Naive B cell (primary cell): Measurements from ENCODE around the gene TTLL11. TPM values are rescaled to one million over a fixed set of nuclear protein-coding genes. Genes with fewer than 3 reads are reported as not detected.

Source experiments
- ATAC-seq, 2 donors: fragments of 150-1000 bp; cut with Tn5 transposase; 2 replicates each; pipeline ENCODE4 v1.10.0; 2021; ENCODE audit warnings: low read depth in 2 of 2, mild to moderate bottlenecking in 2 of 2, moderate library complexity in 2 of 2
- DNase-seq: peaks from one replicate; pipeline ENCODE4 v3.0.0; 2022
- H3K27ac Mint-ChIP-seq, 6 donors: one replicate each; pipeline ENCODE4 v1.8.0; 2020 to 2022; ENCODE audit warnings: mild to moderate bottlenecking in 6 of 6, mixed read lengths in 6 of 6, moderate library complexity in 5 of 6, inconsistent platforms in 2 of 6
- H3K27me3 Mint-ChIP-seq, 3 donors: one replicate each; pipeline ENCODE4 v1.8.0; 2021 to 2022; ENCODE audit warnings: mixed read lengths in 3 of 3, mild to moderate bottlenecking in 1 of 3
- H3K36me3 Mint-ChIP-seq, 2 donors: one replicate each; pipeline ENCODE4 v1.8.0; 2020 to 2022; ENCODE audit warnings: mixed read lengths in 2 of 2, inconsistent platforms in 1 of 2, mild to moderate bottlenecking in 1 of 2
- H3K4me1 Mint-ChIP-seq, 3 donors: one replicate each; pipeline ENCODE4 v1.8.0; 2020 to 2022; ENCODE audit warnings: mixed read lengths in 3 of 3, inconsistent platforms in 1 of 3, mild to moderate bottlenecking in 1 of 3, moderate library complexity in 1 of 3
- H3K4me3 Mint-ChIP-seq, 8 donors: one replicate each; pipeline ENCODE4 v1.8.0; 2020 to 2022; ENCODE audit warnings: mild to moderate bottlenecking in 8 of 8, mixed read lengths in 8 of 8, moderate library complexity in 8 of 8, inconsistent platforms in 2 of 8
- H3K9me3 Mint-ChIP-seq, 7 donors: one replicate each; pipeline ENCODE4 v1.8.0; 2020 to 2022; ENCODE audit warnings: mixed read lengths in 7 of 7, mild to moderate bottlenecking in 5 of 7, inconsistent platforms in 2 of 7, moderate library complexity in 1 of 7
- polyA plus RNA-seq, 6 donors: library from polyadenylated mRNA; unstranded; fragments of 300-500 nt; fragmentation: Illumina TruSeq; gene quantifications; one replicate each; pipeline ENCODE4 v1.2.3, GENCODE V29; 2021; ENCODE audit warnings: low read depth in 6 of 6

The TTLL11 gene
- polyA plus RNA-seq, 6 donors from 2014 or later = 3.3 to 10.9 (median 5.1) TPM

- no peak overlapping the region for H3K4me3 Mint-ChIP-seq
- H3K36me3 Mint-ChIP-seq = no peaks in the 10 kb centered on the region
- peak overlapping the region in 1 of 6 donors; percentile 76 for H3K27ac Mint-ChIP-seq
- no peak for ATAC-seq
- H3K4me1 Mint-ChIP-seq = no peaks in the 10 kb centered on the region
- H3K27me3 Mint-ChIP-seq = peaks cover 0 to 36% (median 23%) of the 10 kb centered on the region in 3 donors
- H3K9me3 Mint-ChIP-seq = no peaks in the 10 kb centered on the region
- no peak for DNase-seq
Observed at GRCh38 chr9:121786998-121787422, 306.1 kb downstream of the TTLL11 start.

- Mint-ChIP-seq H3K27ac (no peak overlapping the region), H3K36me3 (no peaks in the 10 kb centered on the region), H3K27me3 (peaks cover 0 to 36% (median 20%) of the 10 kb centered on the region in 3 donors), H3K4me3 (no peak overlapping the region), H3K9me3 (no peaks in the 10 kb centered on the region), H3K4me1 (no peaks in the 10 kb centered on the region)
- DNase-seq (no peak), ATAC-seq (no peak)
Observed at GRCh38 chr9:121786543-121786948, 306.6 kb downstream of the TTLL11 start.

GRCh38 chr9:121785673-121786542, 307.2 kb downstream of the TTLL11 start:
- Mint-ChIP-seq H3K27me3 (peaks cover 0 to 36% (median 14%) of the 10 kb centered on the region in 3 donors), H3K9me3 (no peaks in the 10 kb centered on the region), H3K36me3 (no peaks in the 10 kb centered on the region), H3K4me1 (no peaks in the 10 kb centered on the region), H3K4me3 (no peak overlapping the region), H3K27ac (no peak overlapping the region)
- ATAC-seq = no peak
- DNase-seq = no peak

- H3K4me1 Mint-ChIP-seq = no peaks in the 10 kb centered on the region
- H3K9me3 Mint-ChIP-seq = peaks cover 0 to under 1% (median 0%) of the 10 kb centered on the region in 7 donors
- no peak for DNase-seq
- ATAC-seq = no peak
- no peak overlapping the region for H3K4me3 Mint-ChIP-seq
- H3K27me3 Mint-ChIP-seq = peaks cover 0 to 41% (median 14%) of the 10 kb centered on the region in 3 donors
- H3K36me3 Mint-ChIP-seq = no peaks in the 10 kb centered on the region
- H3K27ac Mint-ChIP-seq = no peak overlapping the region
Observed at GRCh38 chr9:121784731-121785411, 308.2 kb downstream of the TTLL11 start.

GRCh38 chr9:121783521-121784507, 309.3 kb downstream of the TTLL11 start:
- H3K9me3 Mint-ChIP-seq = peaks cover 0 to 7% (median 3%) of the 10 kb centered on the region in 7 donors
- no peak for DNase-seq
- no peak overlapping the region for H3K4me3 Mint-ChIP-seq
- H3K27ac Mint-ChIP-seq = no peak overlapping the region
- H3K4me1 Mint-ChIP-seq = no peaks in the 10 kb centered on the region
- H3K36me3 Mint-ChIP-seq = peaks cover 0 to 5% of the 10 kb centered on the region in 2 donors
- peaks cover 0 to 34% (median 9%) of the 10 kb centered on the region in 3 donors for H3K27me3 Mint-ChIP-seq
- no peak for ATAC-seq

GRCh38 chr9:121783111-121783510, 310.0 kb downstream of the TTLL11 start:
- Mint-ChIP-seq H3K4me1 (no peaks in the 10 kb centered on the region), H3K27ac (no peak overlapping the region), H3K27me3 (peaks cover 0 to 27% (median 8%) of the 10 kb centered on the region in 3 donors), H3K4me3 (no peak overlapping the region), H3K36me3 (peaks cover 0 to 12% of the 10 kb centered on the region in 2 donors), H3K9me3 (peaks cover 0 to 14% (median 7%) of the 10 kb centered on the region in 7 donors)
- DNase-seq (no peak), ATAC-seq (no peak)

GRCh38 chr9:121782514-121783110, 310.5 kb downstream of the TTLL11 start:
- ATAC-seq = no peak
- no peak for DNase-seq
- H3K36me3 Mint-ChIP-seq = peaks cover 0 to 13% of the 10 kb centered on the region in 2 donors
- H3K27me3 Mint-ChIP-seq = peaks cover 0 to 23% (median 12%) of the 10 kb centered on the region in 3 donors
- no peak overlapping the region for H3K4me3 Mint-ChIP-seq
- H3K4me1 Mint-ChIP-seq = no peaks in the 10 kb centered on the region
- H3K27ac Mint-ChIP-seq = no peak overlapping the region
- H3K9me3 Mint-ChIP-seq = peaks cover 0 to 17% (median 7%) of the 10 kb centered on the region in 7 donors

- no peak for DNase-seq
- no peak for ATAC-seq
- Mint-ChIP-seq H3K4me1 (no peaks in the 10 kb centered on the region), H3K36me3 (peaks cover 0 to 13% of the 10 kb centered on the region in 2 donors), H3K9me3 (peaks cover 0 to 18% (median 7%) of the 10 kb centered on the region in 7 donors), H3K4me3 (no peak overlapping the region), H3K27ac (peak overlapping the region in 2 of 6 donors; percentile 2 to 68), H3K27me3 (peaks cover 0 to 16% (median 11%) of the 10 kb centered on the region in 3 donors)
Observed at GRCh38 chr9:121781701-121782464, 311.2 kb downstream of the TTLL11 start.

GRCh38 chr9:121781145-121781548, 312.0 kb downstream of the TTLL11 start:
- peaks cover 0 to 18% (median 7%) of the 10 kb centered on the region in 7 donors for H3K9me3 Mint-ChIP-seq
- no peak for DNase-seq
- H3K27ac Mint-ChIP-seq = no peak overlapping the region
- no peaks in the 10 kb centered on the region for H3K4me1 Mint-ChIP-seq
- no peak overlapping the region for H3K4me3 Mint-ChIP-seq
- peaks cover 0 to 10% (median 6%) of the 10 kb centered on the region in 3 donors for H3K27me3 Mint-ChIP-seq
- H3K36me3 Mint-ChIP-seq = peaks cover 0 to 13% of the 10 kb centered on the region in 2 donors
- ATAC-seq = no peak

- Mint-ChIP-seq H3K4me1 (peaks cover 0 to 4% (median 0%) of the 10 kb centered on the region in 3 donors), H3K27ac (peak overlapping the region in 2 of 6 donors; percentile 54 to 72), H3K4me3 (peak overlapping the region in 2 of 8 donors; percentile 16 to 49), H3K9me3 (peaks cover 0 to 18% (median 7%) of the 10 kb centered on the region in 7 donors), H3K36me3 (peaks cover 0 to 13% of the 10 kb centered on the region in 2 donors), H3K27me3 (peaks cover 0 to 10% (median 6%) of the 10 kb centered on the region in 3 donors)
- no peak for ATAC-seq
- no peak for DNase-seq
Observed at GRCh38 chr9:121780177-121781040, 312.7 kb downstream of the TTLL11 start.
